CD8-positive, alpha-beta memory T cell (primary cell): Measurements from ENCODE around the gene DAPK3. TPM values are rescaled to one million over a fixed set of nuclear protein-coding genes. Genes with fewer than 3 reads are reported as not detected.

Source experiments
- CTCF ChIA-PET: fragments of 350-600 bp; sonication (Branson Sonifier 250); formaldehyde crosslinking; loops from one replicate; lab custom pipeline; 2021; ENCODE audit warnings: antibody characterized with exemption; lab: Charles Lee
- POLR2A ChIA-PET: fragments of 350-600 bp; sonication (Branson Sonifier 250); formaldehyde crosslinking; loops from one replicate; lab custom pipeline; 2021; ENCODE audit warnings: antibody characterized with exemption; lab: Charles Lee
- DNase-seq, 5 donors: peaks; one replicate each; pipeline versions ENCODE4 v3.0.0 to v3.0.0-alpha.2; 2020 to 2022; ENCODE audit warnings: mixed read lengths in 1 of 5
- H3K27ac ChIP-seq: one replicate; pipeline ENCODE4 v1.7.0; 2013; ENCODE audit warnings: low read depth, mild to moderate bottlenecking, low read length, moderate library complexity
- H3K27me3 ChIP-seq: 2 replicates; pipeline ENCODE4 v1.7.0; 2013; ENCODE audit warnings: low read length, mild to moderate bottlenecking; ENCODE audit not compliant: insufficient read depth, poor library complexity, severe bottlenecking
- H3K36me3 ChIP-seq: 2 replicates; pipeline ENCODE4 v1.7.0; 2013; ENCODE audit warnings: mild to moderate bottlenecking, low read length, moderate library complexity; ENCODE audit not compliant: insufficient read depth
- H3K4me1 ChIP-seq: 2 replicates; pipeline ENCODE4 v1.7.0; 2013; ENCODE audit warnings: mild to moderate bottlenecking, low read length, moderate library complexity; ENCODE audit not compliant: insufficient read depth
- H3K4me3 ChIP-seq: 2 replicates; pipeline ENCODE4 v1.7.0; 2013; ENCODE audit warnings: mild to moderate bottlenecking, low read length
- H3K9me3 ChIP-seq: 2 replicates; pipeline ENCODE4 v1.7.0; 2013; ENCODE audit warnings: mild to moderate bottlenecking, low read length
- H3K27ac Mint-ChIP-seq, 8 donors: one replicate each; pipeline ENCODE4 v1.8.0; 2020 to 2021; ENCODE audit warnings: mixed read lengths in 8 of 8, mild to moderate bottlenecking in 6 of 8, inconsistent platforms in 3 of 8, moderate library complexity in 3 of 8
- H3K27me3 Mint-ChIP-seq, 2 donors: one replicate each; pipeline ENCODE4 v1.8.0; 2020 to 2021; ENCODE audit warnings: mixed read lengths in 2 of 2, mild to moderate bottlenecking in 1 of 2, moderate library complexity in 1 of 2
- H3K36me3 Mint-ChIP-seq, 3 donors: one replicate each; pipeline ENCODE4 v1.8.0; 2020 to 2021; ENCODE audit warnings: mixed read lengths in 3 of 3, inconsistent platforms in 1 of 3, mild to moderate bottlenecking in 1 of 3
- H3K4me1 Mint-ChIP-seq, 3 donors: one replicate each; pipeline ENCODE4 v1.8.0; 2020 to 2021; ENCODE audit warnings: mixed read lengths in 3 of 3, inconsistent platforms in 1 of 3, mild to moderate bottlenecking in 1 of 3
- H3K4me3 Mint-ChIP-seq, 7 donors: one replicate each; pipeline ENCODE4 v1.8.0; 2020 to 2021; ENCODE audit warnings: mixed read lengths in 7 of 7, mild to moderate bottlenecking in 6 of 7, moderate library complexity in 4 of 7, inconsistent platforms in 2 of 7
- H3K9me3 Mint-ChIP-seq, 5 donors: one replicate each; pipeline ENCODE4 v1.8.0; 2020 to 2022; ENCODE audit warnings: mixed read lengths in 5 of 5, mild to moderate bottlenecking in 3 of 5, moderate library complexity in 2 of 5, inconsistent platforms in 1 of 5
- polyA plus RNA-seq: library from polyadenylated mRNA; unstranded; fragments of 300-500 nt; fragmentation: Illumina TruSeq; gene quantifications from one replicate; pipeline ENCODE4 v1.2.3, GENCODE V29; 2021
- total RNA-seq, 2 experiments: library from RNA; stranded (reverse); gene quantifications; one replicate each; pipeline ENCODE4 v1.2.3, GENCODE V29; 2021

Gene DAPK3
- total and polyA plus RNA-seq, 3 experiments from 2014 or later, result 38.5 to 44.9 (median 42.5) TPM

DNA sequence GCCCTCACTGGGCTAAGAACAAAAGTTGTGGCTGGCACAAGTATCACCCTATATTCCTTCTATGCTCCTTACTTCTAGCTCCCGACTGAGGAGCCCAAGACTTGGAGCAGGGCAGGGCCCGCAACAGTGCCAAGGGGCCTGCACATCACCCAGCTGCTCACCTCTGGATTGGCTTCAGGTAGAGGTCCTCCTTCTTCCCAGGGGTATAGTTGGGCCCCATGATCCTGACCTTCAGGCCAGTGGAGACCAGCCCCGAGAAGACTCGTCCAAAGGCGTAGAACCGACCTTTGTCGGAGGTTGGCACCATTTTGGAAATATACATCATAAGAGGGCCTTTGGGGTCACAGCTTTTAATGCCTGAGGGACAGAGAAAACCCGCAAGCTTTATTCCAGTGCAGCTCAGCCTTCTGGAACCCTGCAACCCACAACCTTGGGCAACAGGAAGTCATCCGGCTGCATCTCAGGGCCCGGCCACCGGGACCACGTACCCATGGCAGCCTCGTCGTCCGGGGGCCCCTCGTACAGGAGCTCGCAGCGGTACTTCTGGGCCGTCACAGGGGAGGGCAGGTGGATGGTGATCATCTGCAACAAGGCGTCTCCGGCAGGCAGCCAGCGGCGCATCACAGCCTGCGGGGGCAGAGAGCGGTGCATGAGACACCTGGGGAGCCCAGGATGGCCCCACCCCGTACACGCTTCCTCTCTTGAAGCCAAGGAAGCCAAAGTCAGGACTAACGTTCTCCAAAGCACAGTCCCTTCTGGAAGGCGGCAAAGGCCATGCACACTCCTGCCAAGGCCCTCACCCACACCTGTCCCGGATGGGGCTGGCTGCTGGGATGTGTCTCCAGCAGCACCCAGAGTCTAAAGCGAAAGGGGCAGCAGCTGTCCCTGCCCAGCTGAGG, 9.7 kb upstream of the DAPK3 start:
- H3K9me3 ChIP-seq, result no peaks in the 10 kb centered on the region
- Mint-ChIP-seq H3K27me3 (peaks cover 0 to 14% of the 10 kb centered on the region in 2 donors), H3K36me3 (peaks cover 16 to 93% (median 20%) of the 10 kb centered on the region in 3 donors), H3K4me3 (peak overlapping the region in 2 of 7 donors; percentile 18 to 78), H3K4me1 (peaks cover 28 to 45% (median 34%) of the 10 kb centered on the region in 3 donors), H3K27ac (peak overlapping the region in 3 of 8 donors; percentile 43 to 84 (median 50)), H3K9me3 (no peaks in the 10 kb centered on the region)
- no peak overlapping the region for H3K27ac ChIP-seq
- peaks cover 77% of the 10 kb centered on the region for H3K36me3 ChIP-seq
- no peak overlapping the region for H3K4me3 ChIP-seq
- no peak for DNase-seq
- CTCF ChIA-PET, result no interaction called here
- POLR2A ChIA-PET, result interaction anchor here (0.6 kb wide), 1 partner anchor 64 kb away, joined by 7 read pairs; no protein-coding TSS in a partner anchor
- H3K4me1 ChIP-seq, result peaks cover 21% of the 10 kb centered on the region
- H3K27me3 ChIP-seq, result no peaks in the 10 kb centered on the region

- Histone ChIP-seq H3K36me3 (peaks cover 78% of the 10 kb centered on the region), H3K4me3 (no peak overlapping the region), H3K9me3 (no peaks in the 10 kb centered on the region), H3K27ac (no peak overlapping the region), H3K27me3 (no peaks in the 10 kb centered on the region), H3K4me1 (peaks cover 19% of the 10 kb centered on the region)
- Mint-ChIP-seq H3K36me3 (peaks cover 16 to 91% (median 20%) of the 10 kb centered on the region in 3 donors), H3K4me3 (no peak overlapping the region), H3K27ac (peak overlapping the region in 4 of 8 donors; percentile 23 to 86 (median 34)), H3K27me3 (peaks cover 0 to 12% of the 10 kb centered on the region in 2 donors), H3K9me3 (no peaks in the 10 kb centered on the region), H3K4me1 (peaks cover 24 to 39% (median 28%) of the 10 kb centered on the region in 3 donors)
- CTCF ChIA-PET, result interaction anchor here (0.5 kb wide), 1 partner anchor 109 kb away, joined by 3 read pairs; no protein-coding TSS in a partner anchor
- POLR2A ChIA-PET, result interaction anchor here (0.5 to 0.6 kb wide), 2 partner anchors 65 to 1678 kb away, joined by 3 to 7 read pairs; no protein-coding TSS in a partner anchor
- peak in 1 of 5 donors; percentile 5 for DNase-seq
Measured at GRCh38 chr19:3979674-3980352, 8.9 kb upstream of the DAPK3 start.

GRCh38 chr19:3979289-3979673, 8.4 kb upstream of the DAPK3 start:
- Mint-ChIP-seq H3K4me1 (peaks cover 20 to 33% (median 23%) of the 10 kb centered on the region in 3 donors), H3K9me3 (no peaks in the 10 kb centered on the region), H3K27ac (peak overlapping the region in 5 of 8 donors; percentile 23 to 86 (median 37)), H3K27me3 (peaks cover 0 to 12% of the 10 kb centered on the region in 2 donors), H3K4me3 (peak overlapping the region in 2 of 7 donors; percentile 22 to 66), H3K36me3 (peaks cover 15 to 85% (median 18%) of the 10 kb centered on the region in 3 donors)
- DNase-seq, result no peak
- Histone ChIP-seq H3K4me1 (peaks cover 16% of the 10 kb centered on the region), H3K36me3 (peaks cover 78% of the 10 kb centered on the region), H3K9me3 (no peaks in the 10 kb centered on the region), H3K27ac (no peak overlapping the region), H3K27me3 (no peaks in the 10 kb centered on the region), H3K4me3 (no peak overlapping the region)
- ChIA-PET CTCF (interaction anchor here (0.5 kb wide), 1 partner anchor 110 kb away, joined by 3 read pairs; no protein-coding TSS in a partner anchor), POLR2A (interaction anchor here (0.5 to 0.6 kb wide), 2 partner anchors 8 to 1679 kb away, joined by 3 read pairs; partner anchors contain the start of gene DAPK3)

DNA sequence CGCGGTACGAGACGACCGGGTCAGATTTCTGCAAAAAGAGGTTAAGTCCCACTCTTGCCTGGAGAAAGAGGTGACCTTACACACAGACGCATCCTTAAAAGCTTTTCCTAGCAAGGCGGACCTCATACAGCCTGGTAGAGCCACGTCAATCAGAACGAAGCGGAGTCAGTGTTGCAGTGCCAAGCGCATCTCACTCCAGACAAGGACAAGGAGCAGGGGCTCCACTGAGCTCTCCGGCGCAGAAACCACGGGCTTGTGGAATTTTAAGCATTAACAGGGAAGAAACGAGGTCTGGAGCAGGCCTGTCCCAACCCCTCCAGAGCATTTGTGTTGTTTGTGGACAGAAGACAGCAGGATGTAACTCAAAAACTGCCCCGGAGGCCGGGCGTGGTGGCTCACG, 7.2 kb upstream of the DAPK3 start:
- no peak for DNase-seq
- Mint-ChIP-seq H3K9me3 (no peaks in the 10 kb centered on the region), H3K36me3 (peaks cover 8 to 74% (median 11%) of the 10 kb centered on the region in 3 donors), H3K27ac (peak overlapping the region in 3 of 8 donors; percentile 17 to 86 (median 46)), H3K27me3 (peaks cover 0 to 9% of the 10 kb centered on the region in 2 donors), H3K4me1 (peaks cover 9 to 22% (median 11%) of the 10 kb centered on the region in 3 donors), H3K4me3 (peak overlapping the region in 3 of 7 donors; percentile 19 to 70 (median 30))
- H3K27ac ChIP-seq, result no peak overlapping the region
- peaks cover 67% of the 10 kb centered on the region for H3K36me3 ChIP-seq
- CTCF ChIA-PET, result no interaction called here
- no peaks in the 10 kb centered on the region for H3K9me3 ChIP-seq
- no peak overlapping the region for H3K4me3 ChIP-seq
- POLR2A ChIA-PET, result no interaction called here
- peaks cover 5% of the 10 kb centered on the region for H3K4me1 ChIP-seq
- no peaks in the 10 kb centered on the region for H3K27me3 ChIP-seq

- Mint-ChIP-seq H3K4me3 (peak overlapping the region in 2 of 7 donors; percentile 30 to 70), H3K4me1 (peaks cover 2 to 16% (median 5%) of the 10 kb centered on the region in 3 donors), H3K27me3 (peaks cover 0 to 9% of the 10 kb centered on the region in 2 donors), H3K27ac (peak overlapping the region in 2 of 8 donors; percentile 12 to 86), H3K9me3 (no peaks in the 10 kb centered on the region), H3K36me3 (peaks cover 5 to 67% (median 8%) of the 10 kb centered on the region in 3 donors)
- DNase-seq, result peak in 1 of 5 donors; percentile 15
- no peak overlapping the region for H3K27ac ChIP-seq
- ChIA-PET CTCF (interaction anchor here (1.1 to 1.3 kb wide), 2 partner anchors 8 to 11 kb away, joined by 4 to 5 read pairs; partner anchors contain the start of gene EEF2), POLR2A (interaction anchor here (0.7 to 0.8 kb wide), 2 partner anchors 8 to 10 kb away, joined by 5 read pairs; partner anchors contain the start of gene EEF2)
- H3K27me3 ChIP-seq, result no peaks in the 10 kb centered on the region
- no peaks in the 10 kb centered on the region for H3K4me1 ChIP-seq
- peaks cover 60% of the 10 kb centered on the region for H3K36me3 ChIP-seq
- no peak overlapping the region for H3K4me3 ChIP-seq
- no peaks in the 10 kb centered on the region for H3K9me3 ChIP-seq
Measured at GRCh38 chr19:3977242-3978143, 6.6 kb upstream of the DAPK3 start.

- Mint-ChIP-seq H3K9me3 (no peaks in the 10 kb centered on the region), H3K36me3 (peaks cover 5 to 59% (median 8%) of the 10 kb centered on the region in 3 donors), H3K4me1 (peaks cover 2 to 13% (median 5%) of the 10 kb centered on the region in 3 donors), H3K27me3 (peaks cover 0 to 9% of the 10 kb centered on the region in 2 donors), H3K27ac (peak overlapping the region in 2 of 8 donors; percentile 12 to 86), H3K4me3 (peak overlapping the region in 1 of 7 donors; percentile 49)
- Histone ChIP-seq H3K36me3 (peaks cover 52% of the 10 kb centered on the region), H3K4me3 (no peak overlapping the region), H3K9me3 (no peaks in the 10 kb centered on the region), H3K4me1 (no peaks in the 10 kb centered on the region), H3K27me3 (no peaks in the 10 kb centered on the region), H3K27ac (no peak overlapping the region)
- peak in 1 of 5 donors; percentile 6 for DNase-seq
- POLR2A ChIA-PET, result interaction anchor here (0.6 to 0.8 kb wide), 3 partner anchors 8 to 13 kb away, joined by 5 read pairs; partner anchors contain the start of gene EEF2
- CTCF ChIA-PET, result interaction anchor here (1.1 to 1.3 kb wide), 2 partner anchors 9 to 11 kb away, joined by 4 to 5 read pairs; partner anchors contain the start of gene EEF2
Measured at GRCh38 chr19:3976495-3977241, 5.8 kb upstream of the DAPK3 start.
